ENCODE measurements around the gene INO80D.
"Not testable (repeated sequence)": the region's sequence is repeated elsewhere in the genome, so short reads cannot be mapped to it uniquely, and the experiment has no call there.

The INO80D gene

DNA sequence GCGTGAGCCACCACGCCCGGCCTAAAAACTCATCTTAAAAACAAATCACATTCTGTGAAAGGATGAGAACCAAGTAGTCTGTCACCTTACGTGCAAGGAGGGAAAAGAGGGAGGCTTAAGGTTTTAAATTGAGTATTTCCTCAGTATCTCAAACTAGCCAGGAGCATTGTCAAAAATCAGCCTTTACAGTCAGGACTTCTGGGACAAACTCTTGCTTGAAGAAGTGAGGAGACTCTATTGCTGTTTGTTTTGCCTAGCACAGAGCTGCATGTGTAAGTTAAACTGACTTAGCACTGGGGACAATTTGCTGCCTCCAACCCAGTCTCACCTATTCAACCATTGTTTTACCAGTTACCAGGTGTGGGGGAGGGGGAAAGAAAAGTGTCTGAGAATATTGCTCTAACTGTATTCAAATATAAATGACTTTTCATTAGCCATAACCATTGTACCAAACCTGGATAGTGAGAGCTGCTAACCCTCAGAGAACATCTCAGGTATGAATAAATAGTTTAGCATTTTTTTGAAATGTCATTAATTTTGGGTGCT is 3.6 kb downstream of the INO80D start:
- DNase-seq: no peak

DNA sequence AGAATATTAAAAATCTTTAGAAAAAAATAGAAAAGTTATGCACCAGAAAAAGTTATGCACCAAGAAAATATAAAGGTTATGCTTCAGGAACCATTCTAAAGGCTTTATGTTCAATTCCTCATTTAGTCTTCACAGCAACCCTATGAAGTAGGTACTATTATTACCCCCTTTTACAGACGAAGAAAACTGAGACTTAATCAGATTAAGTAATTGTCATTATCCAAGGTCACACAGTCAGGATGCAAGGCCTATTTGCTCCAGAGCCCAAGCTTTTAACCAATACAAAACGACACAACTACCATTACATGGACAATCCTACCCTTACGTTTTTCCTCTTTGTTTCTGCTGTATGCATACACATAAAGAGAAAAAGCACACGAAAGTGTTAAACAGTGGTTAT is 5.0 kb downstream of the INO80D start:
- no peak for DNase-seq

DNA sequence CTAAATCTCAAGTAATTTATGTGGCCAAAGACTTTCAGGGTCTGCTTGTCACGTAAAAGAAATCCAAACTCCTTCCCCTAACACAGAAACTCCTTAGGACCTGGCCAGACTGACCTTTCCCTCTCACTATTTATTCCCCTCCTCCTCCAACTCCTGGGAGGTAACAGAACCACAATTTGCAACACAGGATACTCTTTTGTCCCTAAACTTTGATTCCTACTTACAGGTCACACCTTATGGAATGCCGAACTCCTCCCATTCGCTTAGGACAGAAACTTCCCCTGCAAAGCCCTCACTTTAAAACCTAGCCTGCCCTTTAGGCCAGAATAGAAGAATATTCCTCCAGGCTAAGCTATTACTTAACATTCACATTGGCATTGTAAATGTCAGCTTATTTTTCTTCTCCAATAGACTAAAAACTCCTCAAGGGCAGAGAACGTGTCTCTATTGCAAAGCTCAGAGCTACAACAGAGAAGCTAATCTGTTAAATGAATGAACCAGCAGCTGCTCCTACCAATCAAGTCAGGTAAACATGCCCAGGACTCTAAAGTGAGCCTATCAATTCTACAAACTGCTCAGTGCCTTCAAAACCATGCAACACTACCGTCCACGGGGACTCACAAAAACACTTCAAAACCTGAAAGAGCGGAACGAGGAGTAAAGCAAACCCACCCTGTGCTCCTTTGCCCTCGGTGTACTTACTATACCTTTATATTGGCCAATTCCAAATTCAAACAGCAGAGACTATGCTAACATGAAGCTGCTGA is 6.1 kb downstream of the INO80D start:
- DNase-seq: no peak

DNA sequence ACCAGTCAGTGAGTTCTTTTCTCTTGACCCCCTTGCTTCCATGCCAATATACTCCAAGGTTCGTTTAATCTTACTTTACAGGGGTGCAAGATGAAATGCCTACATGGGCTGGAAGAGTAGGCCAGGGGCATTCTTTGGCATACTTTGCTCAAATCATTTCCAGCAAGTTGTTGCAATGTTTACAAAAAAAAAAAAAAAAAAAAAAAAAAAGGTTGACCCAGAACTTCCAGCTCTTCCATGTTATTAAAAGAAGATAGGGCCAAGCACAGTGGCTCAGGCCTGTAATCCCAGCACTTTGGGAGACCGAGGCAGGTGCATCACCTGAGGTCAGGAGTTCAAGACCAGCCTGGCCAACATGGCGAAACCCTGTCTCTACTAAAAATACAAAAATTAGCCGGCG is 8.1 kb downstream of the INO80D start:
- DNase-seq: not testable (repeated sequence)

DNA sequence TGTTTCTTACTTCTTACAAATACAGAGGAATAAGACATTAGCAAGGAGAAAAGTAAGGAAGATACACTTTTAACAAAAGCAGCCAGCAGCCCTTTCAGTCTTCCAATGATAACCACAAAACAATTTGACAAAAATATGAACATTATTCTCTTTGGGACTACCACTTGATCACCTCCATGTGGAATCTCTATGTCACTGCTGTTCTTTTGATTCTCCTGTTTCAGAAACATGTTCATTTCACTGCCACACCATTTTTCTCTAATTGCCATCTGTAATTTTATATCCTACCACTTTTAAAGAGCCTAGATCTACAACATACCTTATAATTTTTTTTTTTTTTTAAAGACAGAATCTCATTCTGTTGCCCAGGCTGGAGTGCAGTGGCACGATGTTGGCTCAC is 10.9 kb downstream of the INO80D start:
- no peak for DNase-seq

DNA sequence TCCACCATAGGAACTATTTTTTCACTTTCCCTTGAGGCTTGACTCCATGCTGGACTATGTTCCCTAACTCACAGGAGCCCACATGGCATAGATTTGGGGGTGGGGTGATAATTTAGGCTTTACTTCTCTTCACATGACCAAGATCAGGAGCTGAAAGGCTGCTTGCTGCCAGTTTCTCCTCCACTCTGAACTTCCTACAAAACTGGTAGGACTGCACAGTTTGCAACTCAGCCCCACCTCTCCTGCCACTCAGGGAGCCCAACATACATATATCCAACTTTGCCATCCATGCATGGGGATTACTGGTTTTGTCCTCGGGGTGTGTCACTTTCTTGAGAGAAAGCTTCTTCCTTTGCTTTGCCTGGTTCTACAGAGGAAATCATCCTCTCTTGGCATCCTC is 14.2 kb downstream of the INO80D start:
- DNase-seq: no peak

DNA sequence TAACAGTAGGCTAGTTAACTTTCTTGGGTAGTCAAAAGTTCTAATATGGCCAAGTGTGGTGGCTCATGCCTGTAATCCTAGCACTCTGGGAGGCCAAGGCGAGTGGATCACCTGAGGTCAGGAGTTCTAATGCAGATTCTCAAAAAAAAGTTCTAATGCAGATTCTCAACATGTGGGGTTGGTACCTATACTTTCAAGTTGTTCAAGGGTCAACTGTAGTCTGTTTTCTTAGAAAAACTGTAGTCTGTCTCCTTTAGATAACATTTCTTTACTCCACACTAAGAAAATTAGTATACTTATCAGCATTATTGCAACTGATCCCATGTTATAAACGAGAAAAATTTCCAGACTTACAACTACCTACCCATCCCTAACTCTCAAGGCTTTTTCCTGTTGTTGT is 16.6 kb downstream of the INO80D start:
- DNase-seq: no peak

DNA sequence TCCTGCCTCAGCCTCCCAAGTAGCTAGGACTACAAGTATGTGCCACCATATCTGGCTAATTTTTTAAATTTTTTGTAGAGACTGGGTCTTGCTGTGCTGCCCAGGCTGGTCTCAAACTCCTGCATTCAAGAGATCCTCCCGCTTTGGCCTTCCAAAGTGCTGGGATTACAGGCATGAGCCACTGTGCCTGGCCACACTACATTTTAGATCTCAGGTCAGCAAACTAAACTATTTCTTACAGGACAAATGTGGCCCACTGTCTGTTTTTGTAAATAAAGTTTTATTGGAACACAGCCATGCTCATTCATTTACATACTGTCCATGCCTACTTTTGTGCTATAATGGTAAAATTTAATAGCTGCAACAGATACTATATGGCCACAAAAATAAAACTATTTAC is 17.8 kb downstream of the INO80D start:
- DNase-seq: no peak

DNA sequence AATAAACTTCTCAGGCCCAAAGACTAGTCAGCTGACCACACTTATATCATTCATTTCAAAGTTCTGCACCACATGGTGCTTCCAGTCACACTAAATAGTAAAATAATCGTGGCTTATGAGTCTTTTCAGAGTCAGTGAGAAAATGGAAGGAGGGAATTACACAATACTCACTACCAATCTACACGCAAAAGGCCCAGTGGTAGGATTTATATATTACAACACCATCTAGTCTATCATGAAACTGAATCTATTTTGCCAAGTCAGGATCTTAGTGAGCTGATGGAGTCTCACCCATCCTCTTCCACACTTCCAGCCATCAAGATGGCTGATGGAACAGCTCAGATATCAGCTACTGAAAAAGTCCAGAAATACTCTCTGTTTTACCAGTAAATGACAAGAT is 21.9 kb downstream of the INO80D start:
- no peak for DNase-seq

DNA sequence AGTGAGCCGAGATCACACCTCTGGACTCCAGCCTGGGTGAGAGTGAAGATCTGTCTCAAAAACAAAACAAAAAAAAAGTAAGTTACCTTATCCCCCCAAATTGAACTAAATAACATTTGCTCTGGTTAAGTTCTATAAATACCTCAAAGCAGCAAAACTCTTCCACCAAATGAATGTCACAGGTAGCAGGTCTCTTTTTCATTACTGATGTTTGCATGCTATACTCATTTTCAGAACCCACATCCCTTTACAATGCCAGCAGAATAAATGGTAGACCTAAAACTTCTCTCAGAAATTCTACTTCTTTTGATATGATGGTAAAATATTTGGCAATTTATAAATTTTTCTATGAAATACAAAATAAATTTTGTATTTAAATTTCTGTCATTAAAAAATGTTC is 22.3 kb downstream of the INO80D start:
- no peak for DNase-seq

DNA sequence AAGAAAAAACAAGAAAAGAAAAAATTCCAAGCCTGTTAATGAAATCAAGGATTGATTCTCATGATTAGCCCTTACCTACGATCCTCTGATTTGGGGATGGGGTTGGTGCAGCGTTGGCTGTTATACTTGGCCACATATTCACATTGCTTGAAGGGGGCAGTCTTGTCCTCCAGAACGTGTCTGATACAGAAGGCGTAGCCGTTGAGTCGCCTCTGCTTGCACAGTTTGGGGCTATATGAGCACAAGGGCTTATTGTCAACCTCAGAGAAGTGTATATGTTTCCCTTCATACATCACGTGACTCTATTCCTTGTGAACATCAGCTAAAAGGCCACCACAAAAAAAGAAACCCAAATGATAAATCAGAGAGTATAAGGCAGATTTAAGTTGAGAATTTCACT is 23.2 kb downstream of the INO80D start:
- DNase-seq: no peak

DNA sequence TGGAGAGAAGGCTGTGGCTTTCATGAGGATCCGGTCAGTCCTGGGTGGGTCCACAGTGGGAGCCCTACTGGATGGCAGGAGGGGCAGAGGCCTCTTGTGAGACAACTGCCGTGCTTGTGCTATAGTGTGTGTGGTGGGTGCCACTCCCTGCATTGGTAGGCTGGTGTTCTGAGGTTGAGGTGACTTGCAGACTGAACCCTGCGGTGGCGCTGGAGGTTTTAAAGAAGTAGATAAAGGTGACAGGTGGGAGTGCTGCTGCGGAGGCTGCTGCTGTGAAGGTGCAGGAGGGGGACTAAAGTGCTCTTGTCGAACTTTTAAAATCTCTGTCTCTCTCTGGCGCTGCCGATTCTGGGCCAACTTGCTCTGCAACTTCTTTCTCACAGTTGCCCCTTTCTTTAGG is 29.7 kb downstream of the INO80D start:
- DNase-seq: no peak

DNA sequence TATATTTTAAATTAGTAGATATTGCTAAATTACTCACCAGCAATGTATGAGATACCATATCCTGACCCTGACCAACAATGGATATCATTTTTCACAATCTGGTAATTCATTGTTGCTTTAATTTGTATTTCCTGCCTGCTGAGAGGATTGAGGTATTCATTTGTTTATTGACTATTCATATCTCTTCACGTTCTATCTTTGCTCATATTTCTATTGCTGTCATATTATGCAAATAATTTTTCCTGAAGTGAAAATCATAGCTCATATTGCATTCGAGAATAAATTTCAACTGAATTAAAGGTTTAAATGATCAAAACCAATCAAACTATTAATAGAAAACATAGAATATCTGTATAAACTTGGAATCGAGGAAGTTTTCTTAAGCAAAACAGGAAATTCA is 31.0 kb downstream of the INO80D start:
- no peak for DNase-seq

DNA sequence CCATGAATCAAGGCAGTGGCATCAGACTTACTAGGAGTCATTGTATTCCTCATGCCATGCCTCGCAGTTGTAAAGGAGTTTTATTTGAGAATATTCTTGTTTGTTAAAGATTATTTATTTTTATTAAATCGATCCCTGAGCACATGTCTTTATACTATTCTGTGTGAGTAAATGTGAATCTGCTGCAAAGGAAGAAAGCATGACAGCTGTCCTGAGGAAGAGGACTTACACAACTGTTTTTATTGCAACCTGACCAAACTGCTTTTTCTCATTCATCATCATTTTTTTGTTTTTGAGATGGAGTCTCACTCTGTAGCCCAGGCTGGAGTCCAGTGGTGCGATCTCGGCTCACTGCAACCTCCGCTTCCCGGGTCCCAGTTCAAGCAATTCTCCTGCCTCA is 34.1 kb downstream of the INO80D start:
- no peak for DNase-seq

DNA sequence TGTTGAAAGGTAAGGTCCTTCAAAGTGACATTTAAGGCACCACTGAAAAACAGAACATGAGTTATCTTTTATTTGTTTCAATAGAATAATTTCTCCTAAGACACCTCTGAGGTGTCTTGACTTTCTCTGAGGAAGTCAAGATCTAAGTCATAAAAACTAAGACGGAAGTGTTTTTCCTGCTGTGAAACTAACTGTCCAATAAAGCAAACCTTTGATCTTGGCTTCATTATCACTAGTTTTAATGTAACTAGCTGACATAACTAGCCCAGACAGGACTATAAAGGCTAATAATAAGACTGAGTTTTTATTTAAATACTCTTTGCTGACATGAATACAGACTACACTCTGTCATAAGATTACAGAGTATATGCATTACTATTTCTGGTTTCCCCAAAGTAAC is 36.6 kb downstream of the INO80D start:
- DNase-seq: no peak

DNA sequence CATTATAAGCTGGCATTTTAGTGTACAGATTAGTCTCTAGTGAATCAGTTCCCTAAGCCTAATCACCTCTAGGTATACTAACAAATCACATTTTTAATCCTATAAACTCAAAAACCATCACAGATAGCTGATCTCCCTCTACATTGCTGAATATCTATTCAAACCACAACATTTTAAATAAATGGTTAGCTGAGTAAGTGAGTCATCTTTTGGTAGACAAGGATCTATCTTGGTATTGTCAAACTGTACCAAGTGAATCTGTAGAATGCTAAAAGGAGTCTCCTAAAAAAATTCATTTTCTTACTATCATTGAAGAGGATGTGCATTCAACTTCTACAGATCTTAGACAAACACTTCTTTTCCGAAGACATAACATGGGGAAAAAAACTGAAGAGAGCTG is 40.7 kb downstream of the INO80D start:
- DNase-seq: no peak

DNA sequence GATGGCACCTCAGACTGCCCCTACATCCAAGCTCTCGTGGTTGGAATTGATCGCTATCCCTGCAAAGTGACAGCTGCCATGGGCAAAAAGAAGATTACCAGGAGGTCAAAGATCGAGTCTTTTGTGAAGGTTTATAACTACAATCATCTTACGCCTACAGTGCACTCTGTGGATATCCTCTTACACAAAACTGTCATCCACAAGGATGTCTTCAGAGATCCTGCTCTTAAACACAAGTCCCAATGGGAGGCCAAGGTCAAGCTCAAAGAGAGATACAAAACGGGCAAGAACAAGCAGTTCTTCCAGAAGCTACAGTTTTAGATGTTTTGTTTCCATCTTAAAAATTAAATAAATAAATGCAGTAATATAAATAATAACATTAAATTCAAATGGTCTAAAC is 45.4 kb downstream of the INO80D start:
- DNase-seq: no peak

DNA sequence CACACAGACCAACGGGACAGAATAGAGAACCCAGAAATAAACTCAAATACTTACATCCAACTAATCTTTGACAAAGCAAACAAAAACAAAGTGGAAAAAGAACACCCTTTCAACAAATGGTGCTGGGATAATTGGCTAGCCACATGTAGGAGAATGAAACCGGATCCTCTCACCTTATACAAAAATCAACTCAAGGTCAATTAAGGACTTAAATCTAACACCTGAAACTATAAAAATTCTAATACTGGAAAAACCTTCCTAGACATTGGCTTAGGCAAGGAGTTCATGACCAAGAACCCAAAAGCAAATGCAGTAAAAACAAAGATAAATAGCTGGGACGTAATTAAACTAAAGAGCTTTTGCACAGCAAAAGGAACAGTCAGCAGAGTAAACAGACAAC is 50.6 kb downstream of the INO80D start:
- DNase-seq: not testable (repeated sequence)

DNA sequence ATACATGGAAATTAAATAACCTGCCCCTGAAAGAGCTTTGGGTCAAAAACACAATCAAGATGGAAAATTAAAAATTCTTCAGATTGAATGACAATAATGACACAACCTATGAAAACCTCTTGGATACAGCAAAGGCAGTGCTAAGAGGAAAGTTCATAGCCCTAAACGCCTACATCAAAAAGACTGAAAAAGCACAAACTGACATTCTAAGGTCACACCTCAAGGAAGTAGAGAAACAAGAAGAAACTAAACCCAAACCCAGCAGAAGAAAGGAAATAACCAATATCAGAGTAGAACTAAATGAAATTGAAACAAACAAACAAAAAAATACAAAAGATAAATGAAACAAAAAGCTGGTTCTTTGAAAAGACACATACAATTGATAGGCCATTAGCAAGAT is 52.5 kb downstream of the INO80D start:
- DNase-seq: not testable (repeated sequence)

DNA sequence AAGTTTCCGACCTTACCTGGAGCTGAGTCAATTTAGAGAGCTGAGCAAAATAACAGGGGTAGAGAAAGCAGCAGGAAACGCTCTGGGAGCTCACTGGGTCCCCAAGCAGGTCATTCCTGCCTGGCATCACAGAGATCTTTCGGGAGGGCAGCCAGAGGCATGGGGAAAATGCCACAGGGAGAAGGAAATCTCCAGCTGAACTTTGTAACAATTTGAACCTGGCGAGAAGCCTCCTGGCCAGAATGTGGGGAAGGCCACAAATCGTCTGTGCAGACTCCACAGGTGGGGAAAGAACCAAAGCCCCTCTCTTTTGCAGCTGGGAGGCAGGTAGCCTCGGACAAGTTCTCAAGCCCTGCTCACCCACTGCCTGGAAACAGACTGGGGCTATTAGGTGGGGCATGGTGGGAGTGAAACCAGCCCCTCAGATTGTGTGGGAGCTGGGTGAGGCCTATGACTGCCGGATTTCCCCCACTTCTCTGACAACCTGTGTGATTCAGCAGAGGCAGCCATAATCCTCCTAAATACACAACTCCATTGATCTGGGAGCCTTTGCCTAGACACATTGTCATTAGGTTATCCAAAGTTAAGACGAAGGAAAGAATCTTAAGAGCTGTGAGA is 53.9 kb downstream of the INO80D start:
- DNase-seq: no peak

DNA sequence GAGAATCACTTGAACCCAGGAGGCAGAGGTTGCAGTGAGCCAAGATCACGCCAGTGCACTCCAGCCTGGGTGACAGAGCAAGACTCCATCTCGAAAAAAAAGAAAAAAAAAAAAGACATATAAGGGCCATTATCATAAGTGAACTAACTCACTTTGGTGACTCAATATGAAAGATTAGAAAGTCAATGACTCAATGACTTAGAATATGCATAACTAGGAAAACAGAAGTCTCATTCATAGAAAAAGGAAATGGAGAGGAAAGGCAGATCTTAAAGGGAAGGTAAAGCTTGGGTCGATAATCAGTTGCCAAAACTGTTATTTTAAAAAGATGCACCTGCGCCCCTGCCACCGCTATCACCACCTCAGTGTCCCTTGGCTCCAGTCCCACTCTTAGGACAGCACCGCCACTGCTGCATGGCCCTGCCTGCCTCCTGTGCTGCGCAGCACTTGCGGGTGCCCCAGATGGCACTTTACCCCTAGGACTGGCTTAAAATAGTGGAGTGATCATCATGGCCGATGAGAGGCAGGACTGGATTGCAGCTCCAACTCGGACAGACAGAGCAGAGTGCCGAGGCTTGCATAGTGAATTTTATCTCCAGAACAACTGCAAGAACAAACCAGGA is 54.7 kb downstream of the INO80D start:
- no peak for DNase-seq

DNA sequence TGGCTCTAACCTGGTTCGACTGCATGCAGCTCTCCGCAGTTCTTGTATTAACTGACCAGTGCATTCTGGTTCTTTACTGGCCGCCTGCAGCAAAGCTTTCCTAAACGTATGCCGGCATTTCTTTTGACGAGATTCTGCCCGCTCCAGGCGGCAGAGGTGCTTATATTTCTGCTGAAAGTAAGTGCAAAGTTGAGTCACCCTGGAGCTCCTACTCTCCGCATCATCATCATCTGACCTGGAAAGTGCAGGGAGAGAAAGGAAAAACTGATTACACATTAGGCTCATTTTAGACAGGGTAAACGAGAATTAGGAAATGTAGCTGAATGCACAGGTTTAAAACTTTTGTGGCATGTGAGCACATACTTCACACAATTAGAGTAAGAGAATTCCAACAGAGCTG is 57.9 kb downstream of the INO80D start:
- DNase-seq: no peak

DNA sequence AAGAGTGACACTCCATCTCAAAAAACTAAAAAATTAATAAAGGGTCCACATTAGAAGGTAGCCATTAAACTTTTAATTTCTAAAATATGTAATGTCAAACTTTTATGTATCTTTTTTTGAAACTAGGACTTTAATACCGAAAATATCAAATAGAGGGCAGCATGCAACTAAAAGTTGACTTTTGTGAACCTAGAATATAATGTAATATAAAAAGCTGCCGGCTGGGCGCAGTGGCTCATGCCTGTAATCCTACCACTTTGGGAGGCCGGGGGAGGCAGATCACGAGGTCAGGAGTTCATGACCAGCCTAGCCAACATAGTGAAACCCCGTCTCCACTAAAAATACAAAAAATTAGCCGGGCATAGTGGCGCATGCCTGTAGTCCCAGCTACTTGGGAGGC is 62.8 kb downstream of the INO80D start:
- DNase-seq: no peak

DNA sequence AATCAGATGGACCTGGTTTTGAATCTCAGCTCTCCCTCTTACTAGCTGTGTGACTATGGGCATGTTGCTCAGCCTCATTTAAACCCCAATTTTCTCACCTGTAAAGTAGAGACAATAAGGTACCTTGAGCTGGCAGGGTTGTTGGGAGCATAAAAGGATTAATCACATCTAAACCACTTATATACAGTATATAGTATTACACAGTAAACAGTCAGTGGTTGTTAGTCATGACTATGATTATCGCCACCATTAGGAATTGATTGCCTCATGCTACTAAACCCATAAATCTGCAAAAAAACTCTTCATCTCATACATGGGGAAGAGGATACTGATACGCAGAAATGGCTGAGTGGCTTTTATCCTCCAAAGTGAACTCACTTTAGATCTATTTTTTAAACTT is 65.8 kb downstream of the INO80D start:
- no peak for DNase-seq

Measured in activated CD4-positive, alpha-beta T cell treated with anti-CD3 and anti-CD28 coated beads, Interleukin-2, amount 50 U/mL, for 4 hours (primary cell).